HepG2 (cell line): ENCODE data around the gene CDH23. TPM values are rescaled to one million over a fixed set of nuclear protein-coding genes. Genes with fewer than 3 reads are reported as not detected.

ENCODE experiments used
- ATAC-seq: fragments of 200-7000 bp; cut with Tn5 transposase; 3 replicates; pipeline ENCODE4 v1.9.1; 2020; ENCODE audit warnings: mild to moderate bottlenecking, moderate library complexity
- BruUV-seq: library from RNA; stranded (reverse); fragments of 400-500 nt; replicated peaks from 2 replicates; lab custom pipeline; 2021; lab: Mats Ljungman, UMichigan
- CTCF ChIA-PET: fragments of 300-600 bp; formaldehyde crosslinking; extraction: SDS; loops from one replicate; lab custom pipeline; 2021; ENCODE audit warnings: low total read pairs, inconsistent platforms, low intra/inter-chr PET ratio; lab: Yijun Ruan, JAX
- POLR2A ChIA-PET: fragments of 350-600 bp; sonication (Branson Sonifier 250); formaldehyde crosslinking; loops from one replicate; lab custom pipeline; 2020; ENCODE audit warnings: antibody characterized with exemption, inconsistent platforms; lab: Yijun Ruan, JAX
- DNase-seq: peaks from one replicate; pipeline ENCODE4 v3.0.0-alpha.2; 2015; ENCODE audit warnings: low spot score
- FAIRE-seq: peaks from 3 replicates; lab custom pipeline; 2011; peaks lifted over from hg19 to GRCh38; lab: Jason Lieb, UNC
- H2AFZ ChIP-seq: one replicate; pipeline ENCODE4 v1.6.1; 2011; ENCODE audit warnings: low read length, inconsistent platforms
- H3K27ac ChIP-seq: fragments of 300-600 bp; 3 replicates; pipeline ENCODE4 v1.8.0; 2011; ENCODE audit warnings: mixed run types, mild to moderate bottlenecking, mixed read lengths, low read length, inconsistent platforms; ENCODE audit not compliant: insufficient read depth; ENCODE audit errors: extremely low read length
- H3K27me3 ChIP-seq, 2 experiments: fragments of 200-600 bp in 1 of 2; 2 replicates in 1 of 2; 3 replicates in 1 of 2; pipeline versions ENCODE4 v1.6.0 to v1.8.0; 2011; ENCODE audit warnings: low read length in 2 of 2, mild to moderate bottlenecking in 2 of 2, moderate library complexity in 2 of 2, inconsistent platforms in 1 of 2; ENCODE audit not compliant: insufficient read depth in 2 of 2, control insufficient read depth in 1 of 2
- H3K36me3 ChIP-seq, 2 experiments: fragments of 200-600 bp in 1 of 2; replicated peaks in 1 of 2; 2 replicates in 1 of 2; 3 replicates in 1 of 2; pipeline versions ENCODE4 v1.5.1 to v1.8.0; 2011; ENCODE audit warnings: low read length in 2 of 2, inconsistent platforms in 1 of 2; ENCODE audit not compliant: insufficient read depth in 2 of 2, control insufficient read depth in 1 of 2
- H3K4me1 ChIP-seq: 2 replicates; pipeline ENCODE4 v1.5.1; 2012; ENCODE audit warnings: low read length, inconsistent platforms; ENCODE audit not compliant: insufficient read depth
- H3K4me2 ChIP-seq: 2 replicates; pipeline ENCODE4 v1.6.0; 2011; ENCODE audit warnings: low read depth, low read length, inconsistent platforms
- H3K4me3 ChIP-seq, 3 experiments: fragments of 200-600 bp in 1 of 3; sonication (generic), shearing (Covaris generic) in 1 of 3; replicated peaks in 1 of 3; 2 replicates each; pipeline ENCODE4 v1.5.1; 2011 to 2016; ENCODE audit warnings: low read length in 3 of 3, inconsistent platforms in 2 of 3, low read depth in 2 of 3, mild to moderate bottlenecking in 2 of 3, control low read depth in 1 of 3, mixed read lengths in 1 of 3; ENCODE audit not compliant: insufficient read depth in 1 of 3
- H3K79me2 ChIP-seq: one replicate; pipeline ENCODE4 v1.6.1; 2011; ENCODE audit warnings: low read length, inconsistent platforms; ENCODE audit not compliant: insufficient read depth
- H3K9ac ChIP-seq: 2 replicates; pipeline ENCODE4 v1.6.0; 2011; ENCODE audit warnings: mild to moderate bottlenecking, low read depth, low read length, inconsistent platforms; ENCODE audit not compliant: insufficient read depth
- H3K9me3 ChIP-seq: 2 replicates; pipeline ENCODE4 v1.5.1; 2012; ENCODE audit warnings: mild to moderate bottlenecking, low read length
- H4K20me1 ChIP-seq: 2 replicates; pipeline ENCODE4 v1.6.0; 2011; ENCODE audit warnings: inconsistent platforms, mild to moderate bottlenecking, low read length, moderate library complexity; ENCODE audit not compliant: insufficient read depth
- ARID2 ChIP-seq: sonication (generic); formaldehyde crosslinking; IDR thresholded peaks from 2 replicates; pipeline ENCODE4 v1.8.1; 2022; ENCODE audit warnings: mild to moderate bottlenecking, missing genetic modification reagents, borderline replicate concordance
- SMAD1 ChIP-seq: sonication (generic); formaldehyde crosslinking; IDR thresholded peaks from 2 replicates; pipeline ENCODE4 v1.4.0; 2020; ENCODE audit warnings: missing genetic modification reagents, low read depth, mild to moderate bottlenecking, borderline replicate concordance
- SOX13 ChIP-seq, 3 experiments: fragments of 450-650 bp in 1 of 3; sonication (generic) in 1 of 3; formaldehyde crosslinking in 1 of 3; IDR thresholded peaks in 2 of 3; conservative IDR thresholded peaks in 1 of 3; 2 replicates each; pipeline versions ENCODE4 v1.5.0 to v1.6.1; 2016 to 2020; ENCODE audit warnings: antibody characterized with exemption in 1 of 3, mild to moderate bottlenecking in 1 of 3, missing compliant biosample characterization in 1 of 3, missing genetic modification reagents in 1 of 3, moderate library complexity in 1 of 3
- WIZ ChIP-seq: sonication (generic); formaldehyde crosslinking; IDR thresholded peaks from 2 replicates; pipeline ENCODE4 v1.5.1; 2020; ENCODE audit warnings: mild to moderate bottlenecking, missing genetic modification reagents
- ZEB1 ChIP-seq: IDR thresholded peaks from 2 replicates; pipeline ENCODE4 v1.6.1; 2012; ENCODE audit warnings: mild to moderate bottlenecking, low read depth, inconsistent platforms; ENCODE audit not compliant: insufficient replicate concordance
- ZNF180 ChIP-seq: sonication (generic); formaldehyde crosslinking; IDR thresholded peaks from 2 replicates; pipeline ENCODE4 v1.4.0; 2020; ENCODE audit warnings: low read depth, missing genetic modification reagents, borderline replicate concordance
- ZNF225 ChIP-seq: sonication (generic); formaldehyde crosslinking; IDR thresholded peaks from 2 replicates; pipeline ENCODE4 v1.4.0; 2020; ENCODE audit warnings: mild to moderate bottlenecking, missing genetic modification reagents
- ZNF670 ChIP-seq: sonication (generic); formaldehyde crosslinking; IDR thresholded peaks from 2 replicates; pipeline ENCODE4 v1.8.0; 2022; ENCODE audit warnings: mild to moderate bottlenecking, missing genetic modification reagents, borderline replicate concordance
- WGBS: methylation state at CpG from one replicate; pipeline ENCODE4 v1.1.6; 2017; ENCODE audit warnings: low lambda C conversion rate; 5-methylcytosine and 5-hydroxymethylcytosine counted together
- in situ Hi-C: cut with HindIII; loops from 2 replicates; pipeline ENCODE4 v1.10.0; 2017; ENCODE audit warnings: low pct_unique_long_range_greater_than_20kb; ENCODE audit not compliant: extremely low pct_ligation_motif_present
- intact Hi-C: fragments of 100-400 bp; cut with micrococcal nuclease; formaldehyde crosslinking; loops from one replicate; pipeline ENCODE4 v1.10.0; 2022; ENCODE audit not compliant: unreplicated experiment
- polyA plus RNA-seq, 8 experiments: library from polyadenylated mRNA; depleted of rRNA in 3 of 8; stranded (reverse) in 7 of 8; unstranded in 1 of 8; fragments of >200 nt; fragmentation: Illumina TruSeq in 4 of 8; extraction: Trizol in 4 of 8; gene quantifications; 2 replicates each; pipeline versions ENCODE4 v1.2.1 to v1.2.3, GENCODE V29; 2011 to 2016; ENCODE audit warnings: low read depth in 4 of 8, missing spikeins in 1 of 8, mixed read lengths in 1 of 8; ENCODE audit not compliant: insufficient read depth in 1 of 8
- total RNA-seq, 5 experiments: library from RNA; depleted of rRNA; stranded (reverse); fragments of >200 nt; fragmentation: Illumina TruSeq; extraction: Trizol; gene quantifications; 2 replicates each; pipeline ENCODE4 v1.2.3, GENCODE V29; 2016; ENCODE audit warnings: low read depth in 1 of 5

CDH23 gene
- total and polyA plus RNA-seq, 2 of the 13 experiments (the other 11 are each of a cell fraction or from before 2014, with no cell fraction given) = 0.13 TPM; not detected in 1

DNA sequence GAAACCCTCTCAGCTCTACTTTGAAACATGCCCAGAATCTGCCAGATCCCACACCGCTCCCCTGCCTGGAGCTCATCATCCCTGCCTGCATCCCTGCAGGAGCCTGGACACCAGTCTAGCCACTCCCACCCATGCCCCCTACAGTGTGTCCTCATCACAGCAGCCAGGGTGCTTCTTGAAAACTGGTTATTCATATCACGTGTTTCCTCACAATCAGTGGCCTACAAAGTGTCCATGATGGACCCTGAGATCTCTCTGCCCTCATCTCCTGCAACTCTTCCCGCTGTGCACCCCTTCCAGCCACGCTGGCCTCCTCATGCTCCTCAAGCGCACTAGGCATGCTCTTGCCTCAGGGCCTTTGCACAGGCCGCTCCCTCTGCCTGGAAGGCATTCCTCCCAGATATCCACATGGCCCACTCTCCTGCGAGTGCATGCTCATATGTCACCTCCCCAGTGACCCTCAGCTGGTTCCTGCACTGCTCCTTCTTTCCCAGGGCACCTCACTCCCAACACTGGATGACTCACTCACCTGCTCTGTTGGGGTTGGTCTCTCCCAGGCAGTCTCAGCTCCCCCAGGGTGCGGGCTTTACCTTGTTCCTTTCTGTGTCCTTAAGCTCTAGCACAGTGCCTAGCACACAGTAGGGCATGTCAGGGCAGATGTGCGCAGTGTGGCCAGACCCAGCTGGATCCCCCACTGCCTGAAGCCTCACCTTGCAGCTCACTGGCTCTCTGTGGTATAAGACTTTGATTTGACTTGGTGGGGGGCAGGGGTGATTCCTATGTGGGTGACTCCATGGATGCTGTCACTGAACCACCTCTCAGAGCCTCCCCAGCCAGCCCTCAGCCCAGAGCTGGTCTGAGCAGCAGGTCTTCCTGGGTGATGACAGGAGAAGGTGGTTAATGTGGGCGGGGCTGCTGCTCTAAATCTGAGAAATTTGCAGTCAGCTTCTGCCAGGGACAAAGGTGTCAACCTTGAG is 37.3 kb downstream of the CDH23 start:
- POLR2A ChIA-PET = no interaction called here
- intact Hi-C loops (loop anchor here (10.0 kb wide), 1 partner anchor 119 kb away; the partner anchor contains the start of gene SLC29A3), in situ Hi-C loops (no loop called here)
- peaks cover 0 to 10% of the 10 kb centered on the region in 2 experiments; a peak in 3 of 5 replicates for H3K27me3 ChIP-seq
- H3K79me2 ChIP-seq = no peaks in the 10 kb centered on the region
- ATAC-seq = no peak
- no peaks in the 10 kb centered on the region for H3K9me3 ChIP-seq
- CTCF ChIA-PET = no interaction called here
- no peak overlapping the region for H2AFZ ChIP-seq
- TF ChIP-seq SMAD1 (CRISPR knock-in tag) (no peak), WIZ (CRISPR knock-in tag) (no peak), SOX13 (IDR thresholded peaks at IDR 0.05) (no peak), SOX13 (CRISPR knock-in tag; conservative IDR thresholded peaks at IDR 0.05 in 1 of 2, IDR thresholded peaks at IDR 0.05 in 1 of 2) (no peak), ZNF670 (CRISPR knock-in tag) (no peak), ZNF225 (CRISPR knock-in tag) (no peak), ARID2 (no peak), ZNF180 (CRISPR knock-in tag) (no peak), ZEB1 (no peak)
- no peak for DNase-seq
- no peak overlapping the region for H3K27ac ChIP-seq
- H3K4me3 ChIP-seq = no peak overlapping the region
- peaks cover 3% of the 10 kb centered on the region; the same call in 1 of the 2 replicates for H4K20me1 ChIP-seq
- H3K4me2 ChIP-seq = no peak overlapping the region
- H3K4me1 ChIP-seq = no peaks in the 10 kb centered on the region
- FAIRE-seq = no peak
- H3K36me3 ChIP-seq = no peaks in the 10 kb centered on the region
- no TSS peak for BruUV-seq
- H3K9ac ChIP-seq = no peak overlapping the region
- WGBS = 32% methylated on average over 8 of the region's 10 CpGs
